DMS114 treated with DMSO at 0.1 percent for 48 hours (cell line): ENCODE data around the gene EID1.
"Not testable (repeated sequence)": the region's sequence is repeated elsewhere in the genome, so short reads cannot be mapped to it uniquely, and the experiment has no call there.

Experiments
- DNase-seq: peaks from one replicate; lab custom pipeline; 2025; ENCODE audit not compliant: unreplicated experiment; lab: John Stamatoyannopoulos, UW

EID1 gene, protein sequence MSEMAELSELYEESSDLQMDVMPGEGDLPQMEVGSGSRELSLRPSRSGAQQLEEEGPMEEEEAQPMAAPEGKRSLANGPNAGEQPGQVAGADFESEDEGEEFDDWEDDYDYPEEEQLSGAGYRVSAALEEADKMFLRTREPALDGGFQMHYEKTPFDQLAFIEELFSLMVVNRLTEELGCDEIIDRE

DNA sequence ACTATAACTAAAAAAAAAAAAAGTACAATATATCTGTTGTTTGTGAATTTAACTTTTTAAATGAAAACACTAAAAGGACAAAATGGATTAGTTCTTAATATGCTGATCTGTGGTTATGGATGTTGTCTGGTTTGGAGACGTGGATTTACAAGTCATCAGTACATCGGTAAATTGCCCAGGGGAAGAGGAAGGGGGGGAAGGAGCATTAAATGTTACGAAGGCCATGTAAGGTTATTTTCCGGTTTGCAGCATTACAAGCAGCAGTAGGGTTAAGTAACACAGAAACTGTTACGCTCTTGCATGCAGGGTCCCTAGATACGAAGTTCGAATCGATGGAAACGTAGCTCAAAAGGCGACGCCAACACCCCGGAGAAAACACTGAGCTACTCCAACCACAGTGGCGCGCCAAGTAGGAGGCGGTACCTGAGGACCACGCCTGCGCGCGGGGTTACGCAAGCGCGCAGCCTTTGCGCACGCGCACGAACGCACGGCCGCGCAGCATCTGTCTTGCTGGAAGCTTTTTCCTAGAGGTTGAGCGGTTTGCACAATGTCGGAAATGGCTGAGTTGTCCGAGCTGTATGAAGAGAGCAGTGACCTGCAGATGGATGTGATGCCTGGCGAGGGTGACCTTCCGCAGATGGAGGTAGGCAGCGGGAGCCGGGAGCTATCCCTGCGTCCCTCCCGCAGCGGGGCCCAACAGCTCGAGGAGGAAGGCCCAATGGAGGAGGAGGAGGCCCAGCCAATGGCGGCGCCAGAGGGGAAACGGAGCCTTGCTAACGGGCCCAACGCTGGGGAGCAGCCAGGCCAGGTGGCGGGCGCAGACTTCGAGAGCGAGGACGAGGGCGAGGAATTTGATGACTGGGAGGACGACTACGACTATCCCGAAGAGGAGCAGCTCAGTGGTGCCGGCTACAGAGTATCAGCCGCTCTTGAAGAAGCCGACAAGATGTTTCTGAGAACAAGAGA is at the start of gene EID1:
TSS of gene EID1 (plus strand) at position 505 of the 966 bp plus-strand sequence. CDS start at position 548, 43 bp downstream.
- peak; percentile 85 for DNase-seq

DNA sequence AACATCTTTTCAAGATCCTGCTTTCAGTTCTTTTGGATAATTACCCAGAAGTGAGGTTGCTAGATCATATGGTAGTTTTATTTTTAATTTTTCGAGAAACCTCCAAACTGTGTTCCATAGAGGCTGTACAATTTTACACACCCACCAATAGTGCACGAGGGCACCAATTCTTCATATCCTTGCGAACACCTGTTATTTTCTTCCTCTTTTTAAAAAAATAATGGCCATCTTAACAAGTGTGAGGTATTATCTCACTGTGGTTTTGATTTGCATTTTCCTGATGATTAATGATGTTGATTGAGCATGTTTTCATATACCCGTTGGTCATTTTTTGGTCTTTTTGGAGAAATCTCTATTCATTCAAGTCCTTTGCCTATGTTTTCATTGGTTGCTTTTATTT is 49.5 kb upstream of the EID1 start:
- DNase-seq = no peak

DNA sequence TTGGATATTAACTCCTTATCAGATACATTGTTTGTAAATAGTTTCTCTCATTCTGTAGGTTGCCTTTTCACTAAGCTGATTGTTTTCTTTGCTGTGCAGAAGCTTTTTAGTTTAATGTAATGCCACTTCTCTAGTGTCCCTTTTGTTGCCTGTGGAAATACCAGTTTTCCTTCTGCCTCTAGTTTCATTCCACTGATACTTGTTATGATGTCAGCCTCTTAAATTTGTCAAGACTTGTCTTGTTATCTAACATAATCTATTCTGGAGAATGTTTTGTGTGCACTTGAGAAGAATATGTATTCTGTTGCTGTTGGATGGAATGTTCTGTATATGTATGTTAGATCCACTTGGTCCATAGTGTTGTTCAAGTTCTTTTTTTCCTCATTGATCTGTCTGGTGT is 49.0 kb upstream of the EID1 start:
- no peak for DNase-seq

DNA sequence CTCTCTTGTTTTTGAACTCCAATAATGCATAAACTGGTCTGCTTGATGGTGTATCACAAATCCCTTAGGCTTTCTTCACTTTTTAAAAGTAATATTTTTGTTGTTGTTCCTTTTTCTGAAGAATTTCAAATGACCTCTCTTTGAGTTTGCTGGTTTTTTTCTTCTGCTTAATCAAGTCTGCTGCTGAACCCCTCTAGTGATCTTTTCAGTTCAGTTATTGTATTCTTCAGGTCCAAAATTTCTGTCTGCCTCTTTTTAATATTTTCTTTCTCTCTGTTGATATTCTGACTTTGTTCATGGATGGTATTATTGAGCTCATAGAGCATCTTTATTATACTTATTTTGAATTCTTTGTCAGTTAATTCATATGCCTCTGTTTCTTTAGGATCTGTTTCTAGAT is 45.3 kb upstream of the EID1 start:
- DNase-seq = no peak

DNA sequence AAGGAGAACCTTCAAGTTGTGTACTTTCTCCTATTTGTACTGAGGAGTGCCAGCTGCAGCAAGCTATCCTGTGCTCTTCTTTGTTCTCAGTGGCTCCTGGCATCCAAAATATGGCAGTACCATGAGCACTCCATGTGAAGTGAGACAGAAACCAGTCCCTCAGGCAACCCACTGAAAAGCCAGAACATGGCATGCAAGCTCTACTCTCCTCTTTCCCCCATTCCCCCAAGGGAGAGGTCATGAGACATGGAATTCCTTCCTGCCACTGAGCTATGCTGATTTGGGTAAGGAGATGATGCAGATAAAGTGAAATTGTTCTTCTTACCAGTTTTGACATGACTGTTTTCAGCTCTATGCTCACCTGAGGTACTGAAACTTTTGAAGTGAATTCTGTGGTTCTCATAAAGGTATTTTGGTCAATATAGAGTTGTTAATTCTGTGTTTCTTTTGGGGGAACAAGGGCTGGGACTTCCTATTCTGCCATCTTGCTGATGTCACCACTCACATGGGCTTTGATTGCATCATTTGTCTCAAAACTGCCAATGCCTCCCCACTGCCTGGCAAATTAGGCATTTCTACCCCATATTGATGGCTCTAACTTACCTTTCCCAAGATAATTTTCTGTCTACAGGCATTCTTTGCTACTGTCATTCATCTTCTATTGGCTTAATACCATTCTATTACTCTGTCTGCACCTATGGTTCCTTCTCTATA is 44.3 kb upstream of the EID1 start:
- no peak for DNase-seq

DNA sequence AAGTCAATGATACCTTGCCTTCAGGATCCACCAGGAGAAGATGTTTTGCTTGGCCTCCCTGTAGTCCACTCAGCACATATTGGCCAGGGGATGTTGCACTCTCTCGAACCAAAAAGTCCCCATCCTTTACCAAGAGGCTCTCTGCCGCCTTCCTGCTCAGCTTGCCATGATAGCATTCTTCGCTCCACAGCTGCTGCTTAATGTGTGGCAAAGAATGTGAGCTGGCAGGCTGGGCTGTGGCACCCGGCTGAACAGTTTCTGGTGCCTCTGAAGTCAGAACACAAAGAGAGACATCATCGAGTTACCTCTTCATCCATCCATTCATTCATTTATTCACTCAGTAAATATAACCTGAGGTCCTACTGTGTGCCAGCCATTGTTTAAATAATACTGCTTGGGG is 43.2 kb upstream of the EID1 start:
- DNase-seq = no peak

DNA sequence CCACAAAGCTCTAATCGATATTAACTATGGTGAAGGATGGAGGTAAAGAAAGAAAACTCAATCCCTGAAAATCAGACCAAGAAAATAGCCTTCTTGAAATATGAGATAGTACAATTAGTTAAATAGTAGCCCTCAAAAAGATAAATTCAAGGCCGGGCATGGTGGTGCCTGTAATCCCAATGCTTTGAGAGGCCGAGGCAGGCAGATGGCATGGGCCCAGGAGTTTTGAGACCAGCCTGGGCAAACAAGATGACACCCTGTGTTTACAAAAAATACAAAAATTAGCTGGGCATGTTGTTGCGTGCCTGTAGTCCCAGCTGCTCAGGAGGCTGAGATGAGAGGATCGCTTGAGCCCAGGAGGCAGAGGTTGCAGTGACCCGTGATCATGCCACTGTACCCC is 35.4 kb upstream of the EID1 start:
- no peak for DNase-seq

DNA sequence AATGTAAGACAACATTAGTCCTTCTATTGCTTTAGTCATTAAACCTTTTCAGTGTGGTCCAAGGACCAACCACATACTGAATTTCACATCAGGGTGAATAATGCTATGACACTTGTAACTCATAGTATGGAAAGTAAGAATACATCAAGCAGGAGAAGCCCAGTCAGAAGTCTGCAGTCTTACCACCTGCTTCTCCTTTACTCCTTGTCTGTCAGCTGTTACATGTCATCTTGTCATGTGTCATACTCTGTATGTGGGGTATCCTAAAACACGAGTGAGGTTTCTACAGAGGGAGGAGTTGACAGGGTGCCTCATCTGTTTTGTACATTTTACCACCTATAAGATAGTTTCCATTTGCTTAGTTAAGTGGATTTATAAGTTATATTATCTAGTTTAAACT is 32.8 kb upstream of the EID1 start:
- no peak for DNase-seq

DNA sequence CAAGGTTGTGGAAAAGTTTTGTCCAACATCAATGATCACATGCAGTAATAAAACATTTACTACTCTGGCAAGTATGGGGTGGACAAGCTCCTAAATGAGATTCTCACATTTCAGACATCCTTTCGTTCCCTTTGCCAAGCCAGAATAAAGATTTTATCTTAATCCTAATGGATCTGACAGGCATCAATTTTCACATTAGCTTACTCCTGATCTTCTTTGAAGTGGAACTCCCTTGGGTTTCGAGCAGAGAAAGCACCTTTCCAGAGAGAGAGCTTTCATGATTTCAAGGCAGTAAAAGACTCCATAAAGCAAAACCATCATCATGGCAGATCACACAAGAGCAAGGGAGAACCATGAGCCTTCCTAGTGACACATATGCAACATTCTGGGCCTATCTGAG is 27.3 kb upstream of the EID1 start:
- DNase-seq = no peak

DNA sequence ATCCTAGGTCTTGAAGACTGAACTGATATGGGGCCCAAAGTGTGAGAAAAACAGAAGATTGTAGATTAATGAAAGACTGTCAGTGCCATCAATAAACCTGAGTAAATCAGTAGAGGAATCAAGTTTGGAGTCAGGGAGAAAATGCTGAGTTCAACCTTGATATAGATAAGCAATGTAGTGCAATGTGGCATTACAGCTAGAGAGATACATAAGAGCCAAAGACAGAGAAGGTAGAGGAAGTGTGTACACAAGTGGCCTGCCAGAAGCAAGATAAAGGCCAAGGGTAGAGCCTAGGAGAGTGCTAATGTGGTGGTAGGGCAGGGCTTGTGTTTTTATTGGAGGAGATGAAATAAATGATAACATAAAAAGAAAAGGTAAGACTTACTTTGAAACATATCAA is 26.0 kb upstream of the EID1 start:
- no peak for DNase-seq

DNA sequence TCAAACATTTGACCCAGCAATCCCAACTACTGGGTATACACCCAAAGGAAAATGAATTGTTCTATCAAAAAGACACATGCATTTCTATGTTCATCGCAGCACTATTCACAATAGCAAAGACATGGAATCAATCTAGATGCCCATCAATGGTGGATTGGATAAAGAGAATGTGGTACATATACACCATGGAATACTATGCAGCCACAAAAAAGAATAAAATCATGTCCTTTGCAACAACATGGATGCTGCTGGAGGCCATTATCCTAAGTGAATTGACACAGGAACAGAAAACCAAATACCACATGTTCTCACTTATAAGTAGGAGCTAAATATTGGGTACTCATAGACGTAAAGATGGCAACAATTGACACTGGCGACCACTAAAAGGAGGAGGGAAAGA is 23.5 kb upstream of the EID1 start:
- not testable (repeated sequence) for DNase-seq

DNA sequence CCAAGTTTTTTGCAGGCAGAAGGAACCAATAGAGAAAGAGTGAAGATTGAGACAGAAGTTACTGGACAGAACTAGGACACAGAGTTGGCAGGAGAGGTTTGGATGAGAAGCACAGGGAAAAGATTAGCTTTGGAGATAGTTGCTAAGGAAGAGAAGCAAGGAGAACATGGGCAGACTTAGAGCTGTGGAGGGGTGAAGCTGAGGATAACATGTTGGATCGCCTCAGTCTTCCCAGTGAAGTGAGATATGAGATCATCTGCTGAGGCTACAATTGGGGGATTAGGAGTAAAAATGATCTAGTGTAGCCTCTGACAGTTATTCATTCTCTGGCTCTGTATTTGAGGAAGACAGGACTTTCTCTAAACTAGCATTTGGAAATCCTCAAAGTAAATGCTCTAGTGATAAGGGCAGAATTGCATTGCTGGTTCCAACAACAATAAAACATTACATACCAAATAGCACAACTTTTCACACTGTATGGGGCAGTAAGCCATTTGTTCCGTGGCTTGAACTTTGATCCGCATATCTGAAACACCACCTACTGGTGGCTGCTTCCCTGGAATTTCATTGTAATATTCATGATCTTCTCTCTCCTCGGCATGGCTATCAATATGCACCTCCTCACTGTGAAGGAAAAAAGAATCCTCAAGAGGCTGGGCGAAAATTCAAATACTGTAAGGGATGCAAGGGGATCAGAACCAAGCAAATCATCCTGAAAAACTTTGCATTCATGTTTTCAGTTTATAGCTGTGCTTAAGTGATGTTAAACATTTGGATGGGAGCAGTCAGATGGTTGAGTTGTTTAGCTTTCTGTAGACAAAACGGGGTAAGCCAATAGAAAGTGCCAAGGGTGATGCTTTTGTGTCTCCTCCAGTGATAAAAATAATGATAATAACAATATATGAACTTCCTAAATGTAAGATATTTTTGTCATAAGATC is 22.2 kb upstream of the EID1 start:
- DNase-seq = no peak

DNA sequence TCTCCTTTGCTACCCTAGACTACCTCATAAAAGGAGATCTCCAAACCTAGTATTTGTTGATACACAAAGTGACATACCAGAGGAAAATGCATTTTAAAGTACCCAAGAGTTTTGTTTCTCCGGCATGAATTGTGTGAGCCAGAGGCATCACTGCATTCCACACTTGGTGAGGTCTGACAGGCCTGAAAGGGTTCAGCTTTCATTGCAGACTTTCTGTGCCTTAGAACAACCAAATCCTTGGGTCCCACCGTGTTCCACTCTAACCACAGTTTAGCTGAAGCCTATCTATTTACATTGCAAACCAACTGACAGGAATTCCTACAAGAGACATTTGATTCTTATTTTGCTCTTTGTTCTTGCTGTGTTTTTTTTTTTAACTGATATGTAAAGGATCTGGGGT is 21.0 kb upstream of the EID1 start:
- DNase-seq = no peak

DNA sequence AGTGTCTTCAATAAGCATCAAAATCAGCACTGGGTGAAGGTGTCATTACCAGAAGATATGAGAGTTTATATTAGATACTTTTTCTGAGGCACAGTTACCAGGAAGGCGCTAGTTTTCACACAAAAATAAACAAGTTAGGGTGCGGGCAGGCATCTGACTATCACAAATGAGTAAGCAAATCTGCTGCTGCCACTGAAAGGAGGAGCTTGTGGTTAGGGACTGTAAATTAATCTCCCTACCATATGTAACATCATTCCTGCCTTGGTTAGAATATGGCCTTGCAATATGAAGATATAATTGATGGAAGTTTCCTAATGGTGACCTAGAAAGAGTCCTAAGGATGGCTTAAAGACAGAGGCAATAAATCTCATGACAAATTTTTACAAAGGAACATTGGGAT is 19.5 kb upstream of the EID1 start:
- no peak for DNase-seq

DNA sequence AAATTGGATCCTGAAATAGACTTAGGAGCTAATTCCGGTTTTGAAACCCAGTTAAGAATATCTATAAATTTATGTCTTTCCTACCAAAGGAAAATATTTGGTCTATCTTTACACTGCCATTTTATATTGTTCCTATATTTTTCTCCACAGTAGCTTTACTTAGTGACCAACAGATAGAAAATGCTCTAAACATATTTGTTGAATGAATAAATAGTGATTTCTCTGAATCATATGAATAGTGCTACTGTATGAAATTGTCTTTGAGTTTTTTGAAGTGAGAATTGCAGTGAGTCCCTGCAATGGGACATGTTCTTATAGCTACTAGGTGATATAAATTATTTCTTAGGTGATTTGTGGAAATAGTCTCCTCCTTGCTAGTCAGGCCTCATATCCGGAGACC is 18.5 kb upstream of the EID1 start:
- no peak for DNase-seq

DNA sequence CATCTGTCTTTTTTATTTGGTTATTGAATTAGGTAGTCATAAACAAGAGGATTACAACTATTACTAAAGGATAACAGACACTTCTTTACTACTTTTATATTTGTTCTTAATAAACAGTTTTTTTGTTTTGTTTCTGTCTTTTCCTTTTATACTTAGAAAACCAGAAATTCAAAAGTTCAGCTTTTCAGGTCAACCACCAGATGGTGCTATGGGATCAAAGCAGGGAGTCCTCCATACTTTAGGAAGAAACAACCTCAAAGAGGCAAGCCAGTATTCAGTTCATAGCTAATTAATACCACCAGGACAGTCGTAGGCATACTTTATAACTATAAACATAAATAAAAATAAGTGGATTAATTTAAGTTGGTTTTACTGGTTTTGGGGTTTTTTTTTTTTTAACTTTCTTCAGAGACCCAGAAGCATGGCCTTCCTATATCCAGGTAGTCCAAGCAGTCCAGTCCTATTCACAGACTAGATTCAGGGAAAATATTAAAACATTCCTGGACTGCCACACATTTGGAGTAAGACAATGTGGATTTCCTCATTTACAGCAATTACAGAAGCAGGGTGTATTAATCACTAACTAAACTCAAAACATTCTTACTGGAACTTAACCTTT is 16.0 kb upstream of the EID1 start:
- peak; percentile 45 for DNase-seq

DNA sequence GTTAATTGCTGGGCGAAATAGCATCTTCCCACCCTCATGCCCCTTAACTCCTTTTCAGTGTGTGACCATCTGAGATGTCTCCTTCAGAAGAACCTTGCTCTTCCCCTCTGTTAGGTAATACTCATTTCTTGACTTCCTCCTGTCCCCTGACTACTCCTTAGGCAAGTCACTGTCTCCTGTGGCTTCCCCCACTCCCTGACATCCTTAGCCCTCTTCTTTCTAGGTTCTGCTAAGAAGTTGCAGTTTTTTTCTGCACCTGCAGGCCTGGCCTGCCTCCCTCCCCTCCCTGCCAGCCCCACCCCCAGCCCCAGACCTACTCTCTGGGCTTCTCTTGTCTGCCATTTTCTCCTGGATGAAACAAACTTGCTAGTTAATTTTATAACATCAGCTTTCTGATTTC is 15.2 kb upstream of the EID1 start:
- DNase-seq = no peak

DNA sequence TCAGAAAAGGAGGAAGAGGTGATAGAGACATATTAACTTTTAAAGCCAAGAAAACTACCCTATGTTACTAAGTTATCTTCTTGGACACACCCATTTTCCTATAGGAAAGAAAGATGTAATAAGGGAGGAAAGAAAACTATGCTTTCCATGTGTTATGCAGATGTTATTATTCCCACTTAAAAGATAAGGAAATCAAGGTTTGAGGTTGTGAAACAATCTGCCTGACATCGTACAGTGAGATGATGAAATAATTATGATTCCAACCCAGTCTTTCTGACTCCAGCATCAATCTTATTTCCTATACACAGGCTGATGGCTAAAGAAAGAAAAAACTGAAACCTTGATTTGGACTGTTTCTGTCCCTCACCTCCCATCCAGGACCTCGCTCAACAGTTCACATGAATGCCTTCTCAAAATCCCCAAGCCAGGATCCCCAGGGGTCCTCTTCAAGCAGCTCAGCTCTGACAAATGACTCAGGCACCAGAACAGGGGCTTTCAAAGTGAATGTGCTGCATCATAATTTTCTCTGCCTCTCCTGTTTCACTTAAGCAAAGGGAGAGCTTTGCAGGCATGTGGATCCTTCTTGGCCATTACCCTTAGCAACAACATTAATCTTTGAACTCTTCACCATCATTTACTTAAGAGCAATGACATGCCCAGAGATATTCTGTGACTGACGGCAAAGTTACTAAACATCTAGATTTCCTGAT is 12.4 kb upstream of the EID1 start:
- DNase-seq = no peak

DNA sequence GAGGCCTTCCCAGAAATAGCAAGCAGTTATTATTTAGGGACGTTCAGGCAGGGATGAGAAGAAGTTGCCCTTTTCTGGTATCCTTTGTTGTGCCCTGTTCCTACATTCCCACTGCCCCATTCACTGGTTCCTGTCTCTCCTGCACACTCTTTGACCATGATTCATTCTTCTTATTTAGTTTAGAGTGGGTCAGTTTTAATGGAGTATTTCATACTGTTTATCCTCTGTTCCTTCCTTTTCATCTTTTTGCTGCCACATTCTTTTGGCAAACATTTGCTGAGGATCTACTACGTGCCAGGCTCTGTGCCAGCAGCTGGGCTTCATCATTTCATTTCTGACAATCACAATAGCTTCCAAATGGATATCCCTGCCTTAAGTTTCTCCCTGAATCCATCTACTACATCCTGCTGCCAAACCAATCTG is 11.8 kb upstream of the EID1 start:
- DNase-seq = no peak

DNA sequence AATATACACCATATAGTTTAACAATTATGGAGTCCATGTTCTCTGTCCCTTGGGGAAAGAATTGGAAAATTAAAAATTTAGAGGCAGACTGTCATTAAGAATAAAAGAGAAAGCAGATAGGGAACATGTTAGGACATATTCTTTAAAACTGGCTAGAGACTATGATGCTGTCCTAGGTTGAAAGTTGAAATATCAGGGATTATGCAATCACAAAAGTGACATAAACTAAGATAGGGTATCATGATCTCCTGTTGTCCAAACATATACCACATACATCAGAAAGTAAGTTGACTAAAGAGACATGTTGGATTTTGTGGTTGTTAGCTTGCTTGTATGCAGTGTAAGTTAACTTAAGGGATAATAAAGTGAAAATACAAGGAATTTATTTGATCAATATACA is 9.9 kb upstream of the EID1 start:
- no peak for DNase-seq
